ENCODE data around the gene CTNNA1. TPM values are rescaled to one million over a fixed set of nuclear protein-coding genes. Genes with fewer than 3 reads are reported as not detected.

CTNNA1 gene
- polyA plus RNA-seq, 3 donors, result 56.6 to 84.5 (median 66.2) TPM

DNA sequence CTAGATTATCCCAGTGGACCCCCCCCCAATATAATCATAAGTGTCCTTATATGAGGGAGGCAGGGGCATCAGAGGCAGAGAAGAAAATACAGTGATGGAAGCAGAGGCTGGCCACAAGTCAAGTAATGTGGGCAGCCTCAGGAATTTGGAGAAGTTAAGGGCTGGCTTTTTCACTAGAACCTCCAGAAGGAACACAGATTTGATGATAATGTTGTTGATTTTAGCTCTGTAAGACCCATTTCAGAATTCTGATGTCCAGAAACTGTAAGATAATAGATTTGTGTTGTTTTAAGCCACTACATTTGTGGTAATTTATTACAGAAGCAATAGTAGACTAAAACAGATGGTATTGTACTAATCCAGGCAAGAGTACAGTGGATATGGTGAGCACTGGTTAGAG is 158.2 kb downstream of the CTNNA1 start:
- Mint-ChIP-seq H3K27me3 (ENCODE audit: low read depth in 3 of 3) (peaks cover 0 to 2% (median 0%) of the 10 kb centered on the region in 3 donors), H3K36me3 (peaks cover 58 to 75% of the 10 kb centered on the region in 2 donors), H3K27ac (no peak overlapping the region), H3K9me3 (no peaks in the 10 kb centered on the region), H3K4me3 (no peak overlapping the region), H3K4me1 (peaks cover 3% of the 10 kb centered on the region)
- TF ChIP-seq, protein P1, sequence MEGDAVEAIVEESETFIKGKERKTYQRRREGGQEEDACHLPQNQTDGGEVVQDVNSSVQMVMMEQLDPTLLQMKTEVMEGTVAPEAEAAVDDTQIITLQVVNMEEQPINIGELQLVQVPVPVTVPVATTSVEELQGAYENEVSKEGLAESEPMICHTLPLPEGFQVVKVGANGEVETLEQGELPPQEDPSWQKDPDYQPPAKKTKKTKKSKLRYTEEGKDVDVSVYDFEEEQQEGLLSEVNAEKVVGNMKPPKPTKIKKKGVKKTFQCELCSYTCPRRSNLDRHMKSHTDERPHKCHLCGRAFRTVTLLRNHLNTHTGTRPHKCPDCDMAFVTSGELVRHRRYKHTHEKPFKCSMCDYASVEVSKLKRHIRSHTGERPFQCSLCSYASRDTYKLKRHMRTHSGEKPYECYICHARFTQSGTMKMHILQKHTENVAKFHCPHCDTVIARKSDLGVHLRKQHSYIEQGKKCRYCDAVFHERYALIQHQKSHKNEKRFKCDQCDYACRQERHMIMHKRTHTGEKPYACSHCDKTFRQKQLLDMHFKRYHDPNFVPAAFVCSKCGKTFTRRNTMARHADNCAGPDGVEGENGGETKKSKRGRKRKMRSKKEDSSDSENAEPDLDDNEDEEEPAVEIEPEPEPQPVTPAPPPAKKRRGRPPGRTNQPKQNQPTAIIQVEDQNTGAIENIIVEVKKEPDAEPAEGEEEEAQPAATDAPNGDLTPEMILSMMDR (IDR thresholded peaks at IDR 0.05), result no peak
- Histone ChIP-seq H3K9ac (ENCODE audit: insufficient read depth, low read length, poor library complexity, severe bottlenecking) (no peak overlapping the region), H3K4me1 (ENCODE audit: control insufficient read depth in 1 of 2, insufficient read depth in 2 of 2, low read length in 2 of 2) (no peaks in the 10 kb centered on the region), H3K4me2 (replicated peaks; ENCODE audit: extremely low read depth, low read length, poor library complexity, severe bottlenecking) (no peak overlapping the region), H3K9me3 (replicated peaks in 1 of 2; ENCODE audit: control insufficient read depth in 1 of 2, insufficient read depth in 1 of 2, low read length in 2 of 2) (no peaks in the 10 kb centered on the region), H3K36me3 (replicated peaks in 1 of 2; ENCODE audit: control insufficient read depth in 1 of 2, insufficient read depth in 2 of 2, low read length in 2 of 2) (peaks cover 19 to 87% of the 10 kb centered on the region in 2 donors), H3K27me3 (ENCODE audit: control insufficient read depth in 2 of 2, insufficient read depth in 2 of 2, low read length in 2 of 2) (no peaks in the 10 kb centered on the region), H3K27ac (ENCODE audit: low read depth in 1 of 2, low read length in 2 of 2) (no peak overlapping the region), H3K79me2 (ENCODE audit: insufficient read depth, low read length) (no peaks in the 10 kb centered on the region), H4K20me1 (ENCODE audit: insufficient read depth, low read length) (peaks cover 5% of the 10 kb centered on the region), H3K4me3 (replicated peaks in 1 of 3; ENCODE audit: low read depth in 2 of 3, low read length in 3 of 3) (no peak overlapping the region), H2AFZ (ENCODE audit: insufficient read depth, low read depth, low read length, poor library complexity, severe bottlenecking) (no peak overlapping the region)
- intact Hi-C loops (cut with micrococcal nuclease), result no loop called here
- no peak for DNase-seq

DNA sequence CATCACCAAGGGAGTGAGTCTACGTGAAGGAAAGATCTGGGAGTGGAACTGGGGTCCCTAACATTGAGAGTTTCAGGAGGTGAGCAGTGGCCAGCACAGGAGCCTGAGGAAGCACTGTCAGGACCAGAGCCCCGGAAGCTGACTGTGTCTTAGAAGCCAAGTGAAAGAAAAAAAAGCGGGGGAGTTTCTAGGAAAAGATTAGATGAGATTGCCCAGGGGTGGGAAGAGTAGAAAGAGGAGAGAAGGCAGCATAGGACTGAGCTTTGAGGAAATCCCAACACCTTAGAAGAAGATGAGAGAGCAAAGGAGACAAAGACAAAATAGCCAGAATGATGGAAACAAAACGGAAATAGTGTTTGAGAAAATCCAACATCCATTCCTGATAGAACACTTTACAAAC is 158.9 kb downstream of the CTNNA1 start:
- no peak overlapping the region for H3K9ac ChIP-seq (ENCODE audit: insufficient read depth, low read length, poor library complexity, severe bottlenecking)
- TF ChIP-seq, protein P1 (IDR thresholded peaks at IDR 0.05), result no peak
- no peak overlapping the region for H3K4me3 ChIP-seq (replicated peaks in 1 of 3; ENCODE audit: low read depth in 2 of 3, low read length in 3 of 3)
- 95% methylated on average over 3 of the region's 4 CpGs for WGBS (ENCODE audit: insufficient coverage)
- H4K20me1 ChIP-seq (ENCODE audit: insufficient read depth, low read length), result peaks cover 5% of the 10 kb centered on the region
- intact Hi-C loops (cut with micrococcal nuclease), result no loop called here
- peaks cover 16 to 82% of the 10 kb centered on the region in 2 donors for H3K36me3 ChIP-seq (replicated peaks in 1 of 2; ENCODE audit: control insufficient read depth in 1 of 2, insufficient read depth in 2 of 2, low read length in 2 of 2)
- no peak overlapping the region for H2AFZ ChIP-seq (ENCODE audit: insufficient read depth, low read depth, low read length, poor library complexity, severe bottlenecking)
- peaks cover 3% of the 10 kb centered on the region for H3K4me1 Mint-ChIP-seq
- no peak overlapping the region for H3K27ac ChIP-seq (ENCODE audit: low read depth in 1 of 2, low read length in 2 of 2)
- H3K27me3 Mint-ChIP-seq (ENCODE audit: low read depth in 3 of 3), result peaks cover 0 to 2% (median 0%) of the 10 kb centered on the region in 3 donors
- H3K4me3 Mint-ChIP-seq, result no peak overlapping the region
- no peaks in the 10 kb centered on the region for H3K27me3 ChIP-seq (ENCODE audit: control insufficient read depth in 2 of 2, insufficient read depth in 2 of 2, low read length in 2 of 2)
- peak overlapping the region in 1 of 7 donors; percentile 6 for H3K27ac Mint-ChIP-seq
- H3K4me2 ChIP-seq (replicated peaks; ENCODE audit: extremely low read depth, low read length, poor library complexity, severe bottlenecking), result no peak overlapping the region
- H3K4me1 ChIP-seq (ENCODE audit: control insufficient read depth in 1 of 2, insufficient read depth in 2 of 2, low read length in 2 of 2), result no peaks in the 10 kb centered on the region
- no peak for DNase-seq
- peaks cover 52 to 68% of the 10 kb centered on the region in 2 donors for H3K36me3 Mint-ChIP-seq
- no peaks in the 10 kb centered on the region for H3K79me2 ChIP-seq (ENCODE audit: insufficient read depth, low read length)
- H3K9me3 ChIP-seq (replicated peaks in 1 of 2; ENCODE audit: control insufficient read depth in 1 of 2, insufficient read depth in 1 of 2, low read length in 2 of 2), result no peaks in the 10 kb centered on the region
- no peaks in the 10 kb centered on the region for H3K9me3 Mint-ChIP-seq

Data from CD14-positive monocyte (primary cell).